Stimulated activated CD8-positive, alpha-beta memory T cell treated with anti-CD3 and anti-CD28 coated beads, Interleukin-12 subunit alpha, Interleukin-12 subunit beta, amount 100 ng/mL, for 24 hours (primary cell): ENCODE results near the gene SNRNP35.
"Not testable (repeated sequence)": the region's sequence is repeated elsewhere in the genome, so short reads cannot be mapped to it uniquely, and the experiment has no call there.

Experiments
- DNase-seq: peaks from one replicate; pipeline ENCODE4 v3.0.0-alpha.2; 2020; ENCODE audit errors: extremely low read depth

The SNRNP35 gene

DNA sequence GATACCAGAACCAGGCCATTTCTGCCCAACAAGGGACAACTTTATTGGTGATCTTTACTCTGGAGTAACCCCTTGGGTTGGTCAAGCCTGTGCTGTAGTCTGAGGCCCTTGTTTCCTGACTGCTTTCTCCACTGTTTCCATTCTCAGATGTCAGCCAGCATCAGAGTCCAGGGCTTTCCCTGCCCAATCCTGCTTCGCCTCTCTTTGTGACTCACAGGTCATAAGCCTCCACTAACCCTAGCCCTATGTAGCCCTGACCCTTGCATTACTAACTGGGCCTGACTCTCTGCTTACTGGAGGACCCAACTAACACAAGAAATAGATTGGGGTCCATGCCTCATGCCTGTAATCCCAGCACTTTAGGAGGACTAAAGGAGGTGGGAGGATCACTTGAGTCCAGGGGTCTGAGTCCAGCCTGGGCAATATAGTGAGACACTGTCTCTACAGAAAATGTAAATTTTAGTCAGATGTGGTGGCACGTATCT is 8.6 kb upstream of the SNRNP35 start:
- no peak for DNase-seq

DNA sequence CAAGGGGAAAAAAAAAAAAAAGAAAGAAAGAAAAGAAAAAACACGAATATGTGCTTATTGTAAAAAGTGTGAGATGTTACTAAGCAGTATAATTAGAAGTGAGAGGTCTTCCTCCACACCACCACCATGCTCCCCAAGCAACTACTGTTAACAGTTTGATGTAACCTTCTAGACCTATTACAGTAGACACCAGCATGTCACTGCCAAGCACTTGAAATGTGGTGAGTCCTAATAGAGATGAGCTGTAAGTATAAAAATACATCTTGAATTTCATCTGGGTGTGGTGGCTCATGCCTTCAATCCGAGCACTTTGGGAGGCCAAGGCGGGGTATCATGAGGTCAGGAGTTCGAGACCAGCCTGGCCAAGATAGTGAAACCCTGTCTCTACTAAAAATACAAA is 8.1 kb upstream of the SNRNP35 start:
- no peak for DNase-seq

DNA sequence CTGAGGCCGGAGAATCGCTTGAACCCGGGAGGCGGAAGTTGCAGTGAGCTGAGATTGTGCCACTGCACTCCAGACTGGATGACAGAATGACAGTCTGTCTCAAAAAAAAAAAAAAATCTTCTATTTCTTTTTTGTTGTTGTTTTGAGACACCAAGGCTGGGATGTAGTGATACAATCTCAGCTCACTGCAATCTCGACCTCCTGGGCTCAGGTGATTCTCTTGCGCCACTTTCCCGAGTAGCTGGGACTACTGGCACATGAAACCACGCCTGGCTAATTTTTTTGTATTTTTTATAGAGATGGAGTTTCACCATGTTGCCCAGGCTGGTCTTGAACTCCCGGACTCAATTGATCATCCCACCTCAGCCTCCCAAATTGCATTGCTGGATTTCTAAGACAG is 7.3 kb upstream of the SNRNP35 start:
- no peak for DNase-seq

DNA sequence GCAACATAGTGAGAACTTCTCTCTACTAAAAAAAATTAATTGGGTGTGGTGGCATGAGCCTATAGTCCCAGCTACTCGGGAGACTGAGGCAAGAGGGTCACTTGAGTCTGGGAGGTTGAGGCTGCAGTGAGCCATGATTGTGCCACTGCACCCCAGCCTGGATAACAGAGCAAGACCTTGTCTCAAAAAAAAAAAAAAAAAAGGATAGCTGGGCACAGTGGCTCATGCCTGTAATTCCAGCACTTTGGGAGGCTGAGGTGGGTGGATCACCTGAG is 5.7 kb upstream of the SNRNP35 start:
- not testable (repeated sequence) for DNase-seq

DNA sequence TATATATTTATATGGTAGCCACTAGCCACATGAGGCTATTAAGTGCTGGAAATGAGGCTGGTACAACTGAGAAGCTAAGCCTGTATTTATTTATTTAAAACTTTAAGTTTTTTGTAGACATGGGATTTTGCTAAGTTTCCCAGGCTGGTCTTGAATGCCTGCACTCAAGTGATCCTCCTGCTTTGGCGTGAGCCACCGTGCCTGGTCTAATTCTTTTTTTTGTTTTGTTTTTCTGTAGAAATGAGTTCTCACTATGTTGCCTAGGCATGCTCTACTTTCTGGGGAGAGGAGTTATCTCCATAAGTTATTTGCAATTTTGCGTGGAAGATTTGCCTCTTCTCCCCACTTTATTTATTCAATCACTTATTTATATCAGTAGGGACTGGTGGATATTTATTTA is 4.8 kb upstream of the SNRNP35 start:
- no peak for DNase-seq

DNA sequence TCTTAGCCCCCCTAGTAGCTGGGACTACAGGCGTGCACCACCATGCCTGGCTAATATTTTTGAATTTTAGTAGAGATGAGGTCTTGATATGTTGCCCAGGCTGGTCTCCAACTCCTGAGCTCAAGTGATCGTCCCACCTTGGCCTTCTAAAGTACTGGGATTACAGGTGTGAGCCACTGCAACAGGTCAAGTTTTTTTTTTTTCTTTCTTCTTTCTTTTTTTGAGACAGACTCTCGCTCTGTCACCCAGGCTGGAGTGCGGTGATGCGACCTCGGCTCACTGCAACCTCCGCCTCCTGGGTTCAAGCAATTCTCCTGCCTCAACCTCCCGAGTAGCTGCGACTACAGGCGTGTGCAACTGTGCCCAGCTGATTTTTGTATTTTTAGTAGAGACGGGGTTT is 5.2 kb downstream of the SNRNP35 start:
- not testable (repeated sequence) for DNase-seq

DNA sequence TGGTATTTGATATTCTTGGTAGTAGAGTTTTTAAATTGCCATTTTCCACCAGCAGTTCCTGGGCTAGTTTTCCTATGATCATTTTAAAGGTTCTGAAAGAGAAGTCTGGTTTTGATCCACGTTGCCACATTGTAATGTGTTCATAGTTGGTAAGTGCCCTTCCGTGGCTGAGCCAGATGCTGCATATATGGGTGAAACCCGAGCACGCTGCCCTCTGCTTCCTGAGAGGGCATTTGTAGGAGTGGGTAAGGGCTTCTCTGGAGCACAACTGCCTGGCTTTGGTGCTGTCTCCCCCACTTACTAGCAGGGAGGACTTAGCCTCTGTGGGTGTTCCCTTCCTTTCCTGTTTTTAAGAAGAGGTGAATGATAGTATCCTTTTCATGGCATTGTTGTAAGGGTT is 7.1 kb downstream of the SNRNP35 start:
- DNase-seq, result no peak

DNA sequence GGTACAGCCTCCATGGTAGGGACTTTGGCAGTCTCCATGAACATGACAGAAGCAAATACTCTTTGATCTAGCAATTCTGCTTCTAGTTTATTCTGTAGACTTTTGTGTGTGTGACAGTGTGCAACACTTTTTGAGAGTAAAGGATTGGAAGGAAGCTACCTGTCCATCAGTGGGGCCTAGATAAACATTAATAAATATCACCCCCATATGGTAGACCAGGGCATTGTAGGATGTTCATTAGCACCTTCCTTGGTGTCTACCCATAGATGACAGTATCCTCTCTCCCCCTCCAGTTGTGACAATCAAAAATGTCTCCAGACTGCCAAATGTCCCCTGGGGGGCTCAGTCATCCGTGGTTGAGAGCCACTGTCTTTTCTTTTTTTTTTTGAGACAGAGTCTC is 10.8 kb downstream of the SNRNP35 start:
- no peak for DNase-seq

DNA sequence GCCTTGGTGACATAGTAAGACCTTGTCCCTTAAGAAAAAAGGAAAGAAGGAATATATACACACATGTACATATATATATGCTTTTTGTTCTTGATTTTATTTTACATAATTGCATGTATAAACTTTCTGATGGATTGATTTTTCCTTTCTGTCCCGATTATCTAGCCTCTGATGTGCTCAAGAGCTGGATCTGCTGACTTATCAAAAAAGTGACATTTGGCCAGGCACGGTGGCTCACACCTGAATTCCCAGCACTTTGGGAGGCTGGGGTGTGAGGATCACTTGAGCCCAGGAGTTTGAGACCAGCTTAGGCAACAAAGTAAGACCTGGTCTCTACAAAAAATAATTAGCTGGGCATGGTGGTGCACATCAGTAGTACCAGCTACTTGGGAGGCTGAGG is 12.0 kb downstream of the SNRNP35 start:
- DNase-seq, result no peak

DNA sequence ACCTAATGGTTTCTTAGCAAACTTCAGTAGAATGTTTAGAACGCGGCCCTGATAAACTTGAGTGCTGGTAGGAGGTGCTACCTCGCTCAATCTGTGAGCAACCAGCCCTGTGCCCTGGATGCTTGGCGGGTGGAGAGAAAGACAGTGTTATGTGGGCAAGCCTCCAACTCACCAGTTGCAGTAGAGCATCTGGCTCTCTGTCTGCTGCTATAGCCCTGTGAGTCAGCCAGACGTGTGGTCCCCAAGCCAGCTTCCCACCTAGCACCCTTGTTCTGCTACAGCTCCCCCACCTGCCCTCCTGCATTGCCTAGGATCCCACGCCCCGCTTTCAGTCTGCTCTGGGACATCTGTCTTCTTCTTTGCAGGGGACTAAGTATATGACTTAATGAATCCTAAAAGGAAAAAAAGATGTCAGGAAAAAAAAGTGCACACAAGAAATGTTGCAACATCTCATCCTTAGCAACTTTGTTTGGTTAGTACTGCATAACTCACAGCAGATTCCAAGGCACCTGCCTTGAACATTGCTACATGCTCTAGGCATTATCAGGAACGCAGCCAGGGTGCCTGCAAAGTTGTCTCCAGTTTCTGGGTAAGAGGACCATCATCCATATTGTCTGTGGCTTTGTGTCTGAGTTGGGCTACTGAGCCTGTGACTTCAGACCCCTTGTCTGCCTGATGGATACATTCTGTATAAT is 13.6 kb downstream of the SNRNP35 start:
- DNase-seq, result no peak

DNA sequence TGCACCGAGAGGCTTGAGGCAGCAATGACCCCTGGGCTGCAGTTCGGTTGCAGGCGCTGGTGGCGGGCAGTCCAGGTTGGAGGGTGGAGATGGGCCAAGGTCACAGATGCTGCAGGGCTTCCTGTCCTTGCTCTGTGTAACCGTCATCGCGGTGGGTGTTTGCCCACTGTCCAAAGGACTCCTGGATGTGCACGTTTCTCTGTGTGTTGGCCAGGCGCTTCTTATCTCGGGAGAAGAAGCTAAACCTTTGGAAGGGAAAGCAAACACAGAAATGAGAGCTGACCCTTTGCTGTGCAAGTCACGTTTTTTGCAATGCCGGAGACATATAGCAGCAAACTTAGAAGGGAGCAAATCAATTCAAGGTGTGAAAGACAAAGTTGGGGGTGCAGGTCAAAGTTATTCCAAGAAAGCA is 14.5 kb downstream of the SNRNP35 start:
- no peak for DNase-seq

DNA sequence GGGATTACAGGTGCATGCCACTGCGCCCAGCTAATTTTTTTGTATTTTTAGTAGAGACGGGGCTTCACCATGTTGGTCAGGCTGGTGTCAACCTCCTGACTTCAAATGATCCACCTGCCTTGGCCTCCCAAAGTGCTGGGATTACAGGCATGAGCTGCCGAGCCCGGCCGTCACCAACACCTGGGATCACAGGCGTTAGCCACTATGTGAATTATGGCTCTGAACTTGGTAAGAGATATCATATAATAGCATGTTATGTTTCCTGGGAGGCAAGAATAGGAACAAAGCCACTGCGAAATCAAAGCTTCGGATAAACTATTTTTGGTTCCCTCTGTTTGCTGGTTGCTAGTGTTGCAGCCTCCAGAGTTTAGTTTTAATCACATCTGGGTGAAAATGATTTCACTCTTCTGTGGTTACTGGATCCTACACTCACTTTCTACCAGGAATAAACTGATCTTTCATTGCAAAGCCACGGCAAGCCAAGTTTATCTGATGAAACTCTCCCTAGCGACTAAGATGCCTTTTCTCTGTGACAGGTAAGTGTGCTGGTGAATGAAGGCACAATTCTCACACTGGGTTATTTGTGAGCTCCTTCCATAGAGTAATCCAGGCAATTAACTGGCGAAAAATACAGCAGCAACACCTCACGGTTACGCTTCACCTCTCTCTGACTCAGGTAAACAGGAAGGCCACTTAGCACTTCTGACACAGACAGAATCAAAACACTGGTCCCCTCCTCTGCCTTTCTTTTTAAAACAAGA is 16.7 kb downstream of the SNRNP35 start:
- no peak for DNase-seq

DNA sequence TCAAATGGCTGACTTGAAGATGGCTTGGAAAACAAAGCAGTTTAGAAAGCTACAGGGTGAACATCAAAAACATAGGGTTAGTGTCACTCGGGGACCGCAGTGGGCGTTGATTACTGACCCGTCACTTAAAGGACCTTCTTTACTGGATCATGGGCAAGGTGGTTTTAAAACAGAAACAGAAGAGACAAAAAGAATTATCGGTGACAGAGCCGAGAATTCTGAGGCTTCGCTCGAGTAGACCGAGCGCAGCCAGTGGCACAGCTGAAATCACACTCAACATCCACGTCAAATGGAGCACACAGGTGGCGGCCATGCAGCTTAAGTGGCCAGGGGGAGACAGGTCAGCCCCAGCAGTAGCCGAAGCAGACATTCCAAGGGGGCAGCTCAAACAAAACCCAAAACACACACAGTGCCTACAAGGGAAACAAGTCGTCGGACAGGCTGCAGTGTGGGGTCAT is 17.3 kb downstream of the SNRNP35 start:
- no peak for DNase-seq

DNA sequence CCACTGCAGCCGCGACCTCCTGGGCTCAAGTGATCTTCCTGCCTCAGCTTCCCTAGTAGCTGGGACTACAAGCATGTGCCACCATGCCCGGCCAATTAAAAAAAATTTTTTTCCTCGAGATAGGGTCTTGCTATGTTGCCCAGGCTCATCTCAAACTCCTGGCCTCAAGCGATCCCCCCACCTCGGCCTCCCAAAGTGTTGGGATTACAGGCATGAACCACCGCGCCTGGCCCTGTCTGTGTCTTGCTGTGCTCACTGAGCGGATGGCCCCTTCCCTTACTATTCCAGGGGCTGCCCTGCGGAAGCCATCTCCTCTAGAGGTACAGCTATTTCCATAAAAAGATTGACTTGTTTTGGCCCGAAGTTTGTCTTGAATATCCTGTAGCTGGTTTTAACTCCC is 20.1 kb downstream of the SNRNP35 start:
- DNase-seq, result no peak

DNA sequence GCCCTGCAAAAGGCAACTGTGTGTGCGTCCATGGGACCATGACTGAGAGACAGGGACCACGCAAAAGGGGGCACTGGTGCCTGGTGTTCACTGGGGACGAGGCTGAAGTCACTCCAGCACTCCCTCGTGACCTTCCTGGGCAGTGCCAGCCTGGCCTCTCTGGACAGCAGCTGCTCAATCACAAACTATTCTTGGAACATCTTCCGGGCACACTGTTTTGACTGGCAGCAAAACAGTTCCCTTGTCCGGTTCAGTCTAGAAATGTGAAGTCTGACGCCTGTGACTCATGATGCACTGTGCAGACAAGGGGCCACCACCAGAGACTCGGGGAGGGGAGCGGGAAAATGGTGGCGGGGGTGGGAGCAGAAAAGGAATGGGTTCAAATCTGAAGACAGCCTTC is 20.8 kb downstream of the SNRNP35 start:
- no peak for DNase-seq

DNA sequence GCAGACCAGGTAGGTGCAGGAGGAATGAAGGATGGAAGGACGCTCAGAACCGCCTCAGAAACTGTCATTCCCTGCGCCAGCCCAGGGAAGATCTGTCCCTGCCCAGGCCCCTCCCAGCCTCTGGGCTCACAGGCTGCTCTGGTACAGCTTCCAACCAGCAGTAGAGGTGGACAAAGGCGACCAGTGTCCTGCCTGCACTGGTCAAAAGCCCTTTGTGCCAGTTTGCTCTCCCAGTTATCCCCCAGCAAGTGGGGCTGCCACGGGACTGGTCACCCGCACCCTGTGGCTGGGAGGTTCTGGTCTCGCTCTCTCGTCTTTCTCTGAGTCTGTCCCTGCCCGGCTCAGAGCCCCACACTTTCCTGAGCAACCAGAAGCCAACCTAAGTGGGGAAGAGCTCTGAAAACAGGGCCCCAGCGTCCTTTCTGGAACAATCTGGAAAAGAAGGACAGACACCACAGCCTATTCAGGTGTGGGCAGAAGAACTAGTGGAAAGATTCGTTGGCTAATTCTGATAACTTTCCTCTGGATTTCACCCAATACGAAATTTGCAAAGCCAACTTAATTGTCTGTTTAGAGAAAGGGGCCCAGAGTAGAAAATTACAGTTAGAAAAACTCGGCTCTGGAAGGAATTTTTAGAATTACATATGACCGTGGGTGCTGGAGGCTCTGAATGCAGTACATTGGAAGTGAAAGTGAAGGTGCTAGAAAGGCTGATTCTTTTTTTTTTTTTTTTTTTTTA is 21.7 kb downstream of the SNRNP35 start:
- DNase-seq, result no peak

DNA sequence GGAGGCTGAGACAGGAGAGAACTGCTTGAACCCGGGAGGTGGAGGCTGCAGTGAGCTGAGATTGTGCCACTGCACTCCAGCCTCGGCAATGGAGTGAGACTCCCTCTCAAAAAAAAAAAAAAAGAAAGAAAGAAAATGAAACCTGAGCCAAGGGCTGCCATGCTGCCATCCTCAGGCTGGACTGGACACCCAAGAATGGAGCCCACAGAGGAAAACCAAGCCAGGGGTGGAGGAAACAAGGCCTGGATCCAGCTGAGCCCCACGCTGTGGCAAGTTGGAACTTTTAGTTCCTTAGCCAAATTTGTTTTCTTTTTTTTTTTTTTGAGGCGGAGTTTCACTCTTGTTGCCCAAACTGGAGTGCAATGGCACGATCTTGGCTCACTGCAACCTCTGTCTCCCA is 23.3 kb downstream of the SNRNP35 start:
- DNase-seq, result not testable (repeated sequence)

DNA sequence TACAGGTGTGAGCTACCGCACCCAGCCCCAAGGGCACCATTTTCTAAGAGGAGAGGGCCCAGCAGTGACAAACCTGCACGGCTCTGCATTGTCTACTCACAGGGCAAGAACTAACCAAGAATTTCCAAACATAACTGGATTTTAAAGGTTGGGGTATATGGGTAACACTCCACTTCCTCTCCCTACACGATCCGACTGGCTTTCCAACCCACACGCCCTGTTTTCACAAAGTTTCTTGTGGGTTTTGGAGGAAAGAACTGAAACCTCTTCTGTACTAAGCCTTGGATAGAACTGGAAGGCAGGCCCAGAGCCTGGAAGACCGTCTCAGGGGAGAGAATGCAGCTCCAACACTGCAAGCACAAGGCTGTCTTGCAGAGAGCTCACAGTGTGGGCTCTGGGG is 24.9 kb downstream of the SNRNP35 start:
- no peak for DNase-seq

DNA sequence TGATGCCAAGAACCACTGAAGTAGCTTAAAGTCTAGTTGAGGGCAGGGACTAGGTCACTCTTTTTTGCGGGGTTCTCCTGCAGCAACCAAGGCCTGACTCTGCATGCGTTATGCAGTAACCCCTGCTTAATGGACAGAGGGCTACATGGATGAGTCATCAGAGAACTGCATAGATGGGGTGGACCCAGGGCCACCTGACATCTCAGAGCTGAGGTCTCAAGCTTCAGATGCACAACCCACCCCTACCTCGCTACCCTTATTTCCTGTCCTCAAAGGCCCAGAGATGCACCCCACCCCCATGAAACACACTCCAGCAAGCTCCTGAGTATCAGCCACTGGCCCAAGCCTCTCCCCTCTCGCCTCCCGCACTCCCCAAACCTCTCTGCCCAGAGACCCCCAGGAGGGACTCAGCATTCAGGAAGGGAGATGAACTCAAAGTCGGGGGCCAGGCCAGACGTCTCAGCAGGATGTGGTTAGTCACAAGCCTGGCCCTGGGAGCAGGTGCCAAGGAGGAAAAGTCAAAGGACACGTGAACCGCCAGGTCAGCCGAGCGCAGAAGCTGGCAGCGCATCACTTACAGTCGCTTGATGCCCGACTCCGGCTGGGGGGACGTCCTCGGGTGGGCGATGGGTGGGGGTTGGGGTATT is 25.8 kb downstream of the SNRNP35 start:
- no peak for DNase-seq

DNA sequence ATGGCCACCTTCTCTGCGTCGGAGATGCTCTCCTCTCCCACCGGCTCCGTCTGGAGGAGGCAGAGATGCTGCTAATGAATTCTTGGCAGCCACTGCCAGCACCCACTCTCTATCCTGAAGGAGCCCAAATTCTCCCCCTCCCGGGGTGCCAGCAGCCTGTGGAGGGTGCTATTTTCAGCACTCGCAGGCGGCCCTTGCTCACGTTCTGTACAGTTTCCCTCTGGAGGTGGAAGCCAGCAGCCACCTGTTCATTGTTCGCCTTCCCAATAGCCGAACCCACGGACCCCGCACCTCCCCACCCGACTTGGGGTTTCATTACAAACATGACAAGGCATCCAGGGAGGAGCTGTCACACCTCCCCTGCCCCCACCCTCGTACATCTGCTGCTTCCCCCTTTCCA is 27.8 kb downstream of the SNRNP35 start:
- no peak for DNase-seq

DNA sequence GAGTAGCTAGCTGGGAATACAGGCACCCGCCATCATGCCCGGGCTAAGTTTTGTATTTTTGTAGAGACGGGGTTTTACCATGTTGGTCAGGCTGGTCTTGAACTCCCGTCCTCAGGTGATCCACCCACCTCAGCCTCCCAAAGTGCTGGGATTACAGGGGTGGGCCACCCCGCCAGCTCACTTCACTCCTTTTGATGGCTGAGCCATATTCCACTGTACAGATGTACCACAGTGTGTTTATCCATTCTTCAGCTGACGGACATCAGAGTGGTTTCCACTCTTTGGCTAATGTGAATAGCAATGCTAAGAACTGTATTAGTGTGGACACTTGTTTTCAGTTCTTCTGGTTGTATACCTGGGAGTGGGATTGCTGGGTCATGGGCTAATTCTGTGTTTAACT is 29.5 kb downstream of the SNRNP35 start:
- DNase-seq, result no peak

DNA sequence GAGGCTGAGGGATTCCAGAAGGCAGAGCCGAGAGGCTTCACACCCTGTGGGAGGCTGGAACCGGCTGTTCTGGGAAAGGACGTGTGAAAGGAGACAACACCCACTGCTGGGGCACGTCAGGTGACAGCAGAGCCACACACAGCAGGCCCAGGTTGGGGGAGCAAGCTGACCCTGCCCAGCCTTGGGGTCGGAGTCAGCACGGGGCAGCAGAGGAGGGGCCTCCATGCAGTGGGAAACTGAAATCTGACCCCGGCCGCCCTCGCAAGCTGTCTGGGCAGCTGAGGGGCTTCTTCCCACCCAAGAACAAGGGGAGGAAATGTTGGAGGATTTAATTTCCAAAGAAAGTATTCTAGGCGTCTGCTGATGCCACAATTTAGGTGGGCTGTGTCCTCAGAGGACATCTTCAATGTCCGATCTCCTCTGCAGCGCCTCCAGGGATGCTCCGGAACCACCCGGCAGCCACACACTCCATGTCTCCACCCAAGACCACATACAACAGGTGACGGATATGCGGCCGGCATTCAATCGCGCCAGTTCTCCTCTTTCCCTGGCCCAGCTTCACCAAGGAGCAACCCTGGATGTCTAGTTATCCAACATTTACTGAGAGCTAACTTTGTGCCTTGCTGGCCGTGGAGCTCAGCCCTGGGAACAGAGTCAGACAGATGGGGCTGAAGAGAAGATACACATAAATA is 30.7 kb downstream of the SNRNP35 start:
- DNase-seq, result no peak
